D341Med (cell line): Measurements from ENCODE around the gene TGFB3.

Experiments
- DNase-seq: peaks from one replicate; pipeline ENCODE4 v3.0.0; 2012; ENCODE audit warnings: low spot score

TGFB3 gene

GRCh38 chr14:75987201-75987970, 5.6 kb upstream of the TGFB3 start:
- DNase-seq: no peak

DNA sequence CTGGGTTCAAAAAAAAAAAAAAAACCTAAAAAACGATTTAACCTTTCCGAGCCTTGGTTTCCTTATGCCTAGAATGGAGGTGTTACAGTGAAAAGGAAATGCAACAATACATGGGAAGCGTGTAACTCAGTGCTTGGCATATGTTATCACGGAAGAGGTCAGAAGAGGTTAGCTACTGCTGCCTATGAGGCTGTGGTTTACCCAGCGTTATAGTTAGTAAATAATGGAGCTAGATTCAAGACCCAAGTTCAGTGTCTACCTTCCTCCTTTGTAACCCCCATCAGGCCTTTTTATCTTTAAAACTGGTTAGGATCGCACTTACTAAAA, 4.6 kb upstream of the TGFB3 start:
- no peak for DNase-seq

GRCh38 chr14:75985618-75986438, 4.0 kb upstream of the TGFB3 start, which contains the start of gene IFT43:
TSS of gene IFT43 (plus strand) at chr14:75985763. CDS start at chr14:75985787, 24 bp downstream.
- peak; percentile 90 for DNase-seq

DNA sequence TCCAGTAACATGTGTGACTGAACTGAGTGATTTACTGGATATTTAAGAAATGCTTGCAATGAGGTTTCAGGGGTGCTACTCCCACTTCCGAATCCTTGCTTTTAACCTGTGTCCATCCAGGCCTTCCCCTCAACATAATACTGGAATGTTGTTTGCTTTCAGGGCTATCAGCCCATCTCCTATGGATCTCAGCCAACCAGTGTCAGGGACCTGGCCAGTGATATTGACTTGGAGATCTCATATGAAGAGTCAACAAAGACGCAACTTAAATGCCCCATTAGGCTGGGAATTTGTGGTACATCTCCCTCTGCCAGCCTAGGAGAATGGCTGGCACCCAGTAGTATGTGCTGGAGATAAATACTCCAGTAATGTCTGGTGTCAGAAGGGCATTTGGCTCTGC, 2.9 kb upstream of the TGFB3 start:
- no peak for DNase-seq

- no peak for DNase-seq
Measured at GRCh38 chr14:75983019-75983358, 1.2 kb upstream of the TGFB3 start.

- DNase-seq: peak; percentile 88
Measured at GRCh38 chr14:75982266-75983018, 647 bp upstream of the TGFB3 start.

DNA sequence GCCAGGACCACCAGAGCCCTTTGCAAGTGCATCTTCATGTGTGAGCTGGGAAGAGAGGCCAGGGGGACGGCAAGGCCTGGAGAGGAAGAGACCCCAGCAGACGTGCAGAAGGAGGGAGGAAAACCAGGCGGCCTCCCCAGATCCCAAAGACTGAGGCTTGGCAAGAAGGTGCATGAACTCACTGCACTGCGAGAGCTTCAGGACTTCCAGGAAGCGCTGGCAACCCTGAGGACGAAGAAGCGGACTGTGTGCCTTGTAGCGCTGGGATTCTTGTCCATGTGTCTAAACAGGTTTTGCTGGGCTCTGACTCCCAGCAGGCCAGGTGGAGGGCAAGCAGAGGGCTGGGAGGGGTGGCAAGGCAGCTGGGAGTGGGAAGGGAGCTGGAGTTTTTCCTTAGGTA, 939 bp downstream of the TGFB3 start:
- DNase-seq: no peak

DNA sequence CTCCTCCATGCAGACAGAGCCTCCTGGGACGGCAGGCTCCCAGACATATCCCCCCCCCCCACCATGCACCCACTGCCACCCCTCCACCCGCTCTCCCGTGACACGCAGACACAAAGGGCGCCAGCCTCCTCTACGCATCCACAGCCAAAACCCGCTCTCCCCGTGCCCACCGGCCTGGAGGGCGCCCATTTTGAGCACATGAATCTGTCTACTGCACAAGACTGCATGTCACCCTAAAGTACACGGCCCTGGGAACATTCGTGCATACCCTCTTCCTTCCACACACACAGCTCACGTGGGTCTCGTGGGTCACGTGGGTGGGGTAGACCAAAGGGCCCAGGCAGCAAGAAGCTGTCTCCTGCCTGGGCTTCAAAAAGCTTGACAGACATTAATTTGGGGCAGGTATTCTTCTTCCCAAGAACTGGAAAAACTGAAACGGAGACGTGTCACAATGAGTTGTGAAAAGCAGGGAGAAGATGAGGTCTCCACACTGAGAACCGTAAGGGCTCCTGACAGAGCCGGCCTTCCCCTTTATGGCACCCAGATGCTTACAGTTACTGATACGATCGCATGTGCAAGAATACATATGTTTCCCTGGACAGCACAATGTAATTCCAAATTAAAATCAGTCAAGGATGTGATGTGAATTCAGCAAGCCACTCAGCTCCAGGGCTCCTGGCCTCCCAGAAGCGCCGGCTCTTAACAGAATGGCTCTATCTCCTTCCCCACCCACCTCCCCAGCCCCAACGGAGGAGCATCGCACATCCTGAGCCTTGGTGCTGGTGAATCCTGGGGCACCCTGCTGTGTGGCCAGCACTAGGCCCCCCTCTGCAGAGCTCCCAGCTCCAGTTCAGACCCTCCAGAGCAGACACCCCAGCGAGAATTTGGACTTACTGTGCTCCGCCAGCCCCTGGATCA, 1.9 kb downstream of the TGFB3 start:
- no peak for DNase-seq

GRCh38 chr14:75979071-75979571, 2.7 kb downstream of the TGFB3 start:
- peak; percentile 79 for DNase-seq

GRCh38 chr14:75978249-75978731, 3.5 kb downstream of the TGFB3 start:
- no peak for DNase-seq

- no peak for DNase-seq
Measured at GRCh38 chr14:75977582-75977943, 4.2 kb downstream of the TGFB3 start.

DNA sequence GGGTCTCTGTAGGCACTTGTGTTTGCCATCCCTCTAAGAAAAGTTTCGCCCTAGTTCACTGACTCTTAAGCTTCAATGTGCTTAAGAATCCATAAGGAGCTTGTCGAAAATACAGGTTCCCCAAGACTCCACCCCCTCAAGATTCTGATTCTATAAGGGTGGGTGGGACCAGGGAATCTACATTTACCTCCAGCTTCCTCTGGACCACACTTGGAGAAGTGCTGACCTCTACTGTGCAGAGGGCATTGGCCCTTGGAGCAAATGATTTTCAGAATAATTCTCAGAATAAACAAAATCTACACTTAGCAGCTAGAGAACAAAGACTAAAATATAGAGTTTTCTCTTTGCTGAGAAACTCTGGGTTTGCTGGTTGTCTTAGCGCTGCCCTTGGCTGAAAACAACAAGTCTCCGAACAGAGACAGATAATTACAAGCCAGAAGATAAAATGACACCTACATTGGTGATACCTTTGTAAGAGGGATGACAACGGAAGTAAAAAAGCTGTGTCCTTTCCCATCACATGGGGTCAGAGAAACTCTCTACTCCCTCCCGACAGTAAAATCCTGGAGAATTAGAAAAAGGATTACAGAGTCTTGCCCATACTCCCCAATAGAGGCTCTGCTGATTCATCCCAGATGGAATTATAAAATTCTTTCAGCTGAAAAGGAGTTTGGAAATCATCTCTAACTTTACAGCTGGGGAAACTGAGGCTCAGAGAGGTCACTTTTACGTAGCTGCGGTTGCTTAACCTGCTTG, 4.8 kb downstream of the TGFB3 start:
- no peak for DNase-seq

GRCh38 chr14:75972801-75973421, 8.9 kb downstream of the TGFB3 start:
- peak; percentile 63 for DNase-seq

DNA sequence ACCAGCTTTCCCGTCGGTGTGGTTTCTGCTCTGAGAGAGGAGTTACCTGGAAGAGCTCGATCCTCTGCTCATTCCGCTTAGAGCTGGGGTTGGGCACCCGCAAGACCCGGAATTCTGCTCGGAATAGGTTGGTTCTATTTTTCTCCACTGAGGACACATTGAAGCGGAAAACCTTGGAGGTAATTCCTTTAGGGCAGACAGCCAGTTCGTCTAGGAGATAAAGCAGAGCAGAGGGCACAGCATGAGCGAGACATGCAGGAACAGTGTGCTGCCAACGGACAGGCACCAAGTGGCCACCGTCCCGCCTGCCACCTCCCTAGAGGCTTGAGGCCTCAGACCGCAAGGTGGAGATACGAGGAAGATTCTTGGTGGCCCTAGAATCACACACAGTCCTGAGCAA, 10.3 kb downstream of the TGFB3 start:
- DNase-seq: no peak

- no peak for DNase-seq
Measured at GRCh38 chr14:75970989-75971388, 10.8 kb downstream of the TGFB3 start.

DNA sequence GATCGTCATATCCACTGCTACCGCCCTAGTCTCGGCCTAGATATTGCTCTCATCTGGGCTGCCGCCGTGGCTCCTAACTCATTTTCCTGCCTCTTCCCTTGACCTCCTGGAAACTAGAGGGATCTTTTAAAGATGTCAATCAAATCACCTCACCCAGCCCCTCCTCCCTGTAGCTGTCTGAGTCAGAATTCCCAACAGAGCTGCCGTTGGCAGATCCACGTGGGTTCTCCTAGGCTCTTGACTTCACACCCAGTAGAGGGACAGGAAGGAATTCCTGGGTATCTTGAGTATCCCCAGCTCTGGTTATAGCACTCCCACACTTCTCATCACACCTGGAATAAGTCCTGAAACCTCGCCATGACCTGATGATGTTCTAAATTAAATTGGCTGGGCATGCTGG, 11.9 kb downstream of the TGFB3 start:
- DNase-seq: no peak

DNA sequence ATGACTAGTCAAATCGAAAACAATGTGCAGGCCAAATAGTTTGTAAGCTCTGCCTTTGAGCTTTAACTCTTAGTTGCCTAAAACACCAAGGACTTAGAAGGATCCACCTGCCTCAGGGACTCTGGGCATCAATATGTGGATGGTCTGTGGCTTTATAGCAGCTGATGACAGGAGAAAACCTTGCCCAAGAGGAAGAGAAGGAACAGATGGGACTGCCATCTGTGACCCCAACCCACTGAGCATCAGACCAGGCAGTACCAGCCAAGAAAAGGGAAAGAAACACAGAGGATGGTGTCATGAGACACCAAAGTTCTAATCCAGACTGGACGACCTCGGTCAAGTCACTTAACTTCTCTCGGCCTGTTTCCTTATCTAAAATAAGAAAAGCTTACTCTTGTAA, 12.7 kb downstream of the TGFB3 start:
- no peak for DNase-seq

GRCh38 chr14:75968456-75968855, 13.3 kb downstream of the TGFB3 start:
- peak; percentile 88 for DNase-seq

DNA sequence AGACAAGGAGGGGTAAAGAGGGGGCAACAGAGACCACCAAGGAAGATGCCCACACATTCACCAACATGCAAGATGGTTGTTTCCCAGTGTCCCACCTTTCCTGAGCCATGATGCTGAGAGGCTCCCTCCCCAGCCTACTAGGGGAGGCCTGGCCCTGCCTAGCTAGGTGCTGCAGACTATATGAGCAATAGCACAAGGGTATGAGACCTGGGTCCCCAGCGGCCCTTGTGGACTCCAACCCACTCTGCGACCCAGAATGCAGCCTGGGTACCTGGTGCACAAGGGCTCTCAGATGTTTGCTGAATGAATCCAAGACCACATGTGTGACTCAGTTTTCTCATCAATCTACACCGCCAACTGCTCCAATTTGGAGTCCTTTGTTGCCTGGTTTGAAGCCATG, 13.9 kb downstream of the TGFB3 start:
- DNase-seq: no peak

GRCh38 chr14:75961662-75962061, 20.1 kb downstream of the TGFB3 start:
- no peak for DNase-seq
